HG02973 (cell line): Measurements from ENCODE around the gene SF3B6.
"Not testable (repeated sequence)": the region's sequence is repeated elsewhere in the genome, so short reads cannot be mapped to it uniquely, and the experiment has no call there.

Experiments
- ATAC-seq: cut with Tn5 transposase; IDR thresholded peaks from one replicate; pipeline ENCODE4 v1.9.1; 2021; ENCODE audit warnings: moderate library complexity; ENCODE audit not compliant: unreplicated experiment

SF3B6 gene

DNA sequence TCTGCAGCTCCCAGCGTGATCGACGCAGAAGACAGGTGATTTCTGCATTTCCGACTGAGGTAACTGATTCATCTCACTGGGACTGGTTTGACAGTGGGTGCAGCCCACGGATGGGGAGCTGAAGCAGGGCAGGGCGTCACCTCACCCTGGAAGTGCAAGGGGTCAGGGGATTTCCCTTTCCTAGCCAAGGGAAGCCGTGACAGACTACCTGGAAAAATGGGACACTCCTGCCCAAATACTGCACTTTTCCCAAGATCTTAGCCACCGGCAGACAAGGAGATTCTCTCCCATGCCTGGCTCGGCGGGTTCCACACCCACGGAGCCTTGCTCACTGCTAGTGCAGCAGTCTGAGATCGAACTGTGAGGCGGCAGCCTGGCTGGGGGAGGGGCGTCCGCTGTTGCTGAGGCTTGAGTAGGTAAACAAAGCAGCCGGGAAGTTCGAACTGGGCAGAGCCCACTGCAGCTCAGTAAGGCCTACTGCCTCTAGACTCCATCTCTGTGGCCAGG, 19.1 kb upstream of the SF3B6 start:
- not testable (repeated sequence) for ATAC-seq

DNA sequence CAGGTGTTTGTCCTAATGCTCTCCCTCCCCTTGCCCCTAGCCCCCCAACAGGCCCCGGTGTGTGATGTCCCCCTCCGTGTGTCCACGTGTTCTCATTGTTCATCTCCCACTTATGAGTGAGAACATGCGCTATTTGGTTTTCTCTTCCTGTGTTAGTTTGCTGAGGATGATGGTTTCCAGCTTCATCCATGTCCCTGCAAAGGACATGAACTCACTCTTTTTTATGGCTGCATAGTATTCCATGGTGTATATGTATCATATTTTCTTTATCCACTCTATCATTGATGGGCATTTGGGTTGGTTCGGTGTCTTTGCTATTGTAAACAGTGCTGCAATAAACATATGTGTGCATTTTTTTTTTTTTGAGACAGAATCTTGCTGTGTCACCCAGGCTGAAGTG, 17.1 kb upstream of the SF3B6 start:
- not testable (repeated sequence) for ATAC-seq

DNA sequence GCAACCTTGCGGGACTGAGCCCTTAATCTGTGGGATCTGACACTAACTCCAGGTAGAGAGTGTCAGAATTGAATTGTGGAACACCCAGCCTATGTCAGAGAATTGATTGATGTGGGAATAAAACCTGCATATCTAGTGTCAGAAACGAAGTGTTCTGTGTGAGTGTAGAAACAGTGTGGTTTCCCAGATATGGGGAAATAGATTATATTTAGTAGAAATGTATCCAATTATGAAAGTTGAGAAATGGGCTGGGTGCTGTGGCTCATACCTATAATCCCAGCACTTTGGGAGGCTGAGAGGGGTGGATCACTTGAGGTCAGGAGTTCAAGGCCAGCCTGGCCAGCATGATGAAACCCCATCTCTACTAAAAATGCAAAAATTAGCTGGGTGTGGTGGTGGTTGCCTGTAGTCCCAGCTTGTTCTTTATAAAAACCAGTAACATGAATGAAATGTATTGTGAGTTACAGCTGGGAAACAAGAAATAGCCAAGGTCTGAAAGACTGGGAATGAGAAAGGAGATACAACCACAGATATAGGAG, 12.8 kb upstream of the SF3B6 start:
- ATAC-seq = no peak

DNA sequence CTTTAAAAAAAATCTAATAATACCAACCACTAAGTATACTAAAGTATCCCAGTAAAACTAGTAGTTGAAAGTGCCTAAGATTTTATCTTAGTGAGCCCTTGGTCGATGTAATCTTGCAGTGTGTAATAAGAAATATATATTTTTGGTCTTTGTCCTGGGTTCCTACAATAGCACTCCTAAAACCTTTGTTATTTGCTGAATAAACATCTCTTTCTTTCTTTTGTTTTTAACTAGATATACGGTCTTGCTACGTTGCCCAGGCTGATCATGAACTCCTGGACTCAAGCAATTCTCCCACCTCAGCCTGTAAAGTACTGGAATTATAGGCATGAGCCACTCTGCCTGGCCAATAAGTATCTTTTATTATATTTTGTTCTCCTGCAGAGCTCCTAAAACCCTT, 10.9 kb upstream of the SF3B6 start:
- ATAC-seq = no peak

DNA sequence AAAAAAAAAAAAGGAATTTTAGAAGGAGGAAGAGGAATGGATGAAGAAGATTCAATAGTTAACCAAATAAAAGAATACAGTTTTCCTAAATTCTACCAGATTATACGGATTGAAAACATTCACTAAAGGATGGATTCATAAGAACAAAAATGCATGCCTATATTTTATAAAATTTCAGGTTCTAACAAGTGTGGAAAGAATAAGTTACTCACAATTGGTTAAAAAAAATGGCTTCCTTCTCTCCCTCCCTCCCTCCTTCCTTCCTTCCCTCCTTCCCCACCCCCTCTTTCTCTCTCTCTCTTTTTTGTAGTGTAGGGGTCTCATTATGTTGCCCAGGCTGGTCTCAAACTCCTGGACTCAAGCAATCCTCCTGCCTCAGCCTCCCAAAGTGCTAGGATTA, 10.1 kb upstream of the SF3B6 start:
- no peak for ATAC-seq

DNA sequence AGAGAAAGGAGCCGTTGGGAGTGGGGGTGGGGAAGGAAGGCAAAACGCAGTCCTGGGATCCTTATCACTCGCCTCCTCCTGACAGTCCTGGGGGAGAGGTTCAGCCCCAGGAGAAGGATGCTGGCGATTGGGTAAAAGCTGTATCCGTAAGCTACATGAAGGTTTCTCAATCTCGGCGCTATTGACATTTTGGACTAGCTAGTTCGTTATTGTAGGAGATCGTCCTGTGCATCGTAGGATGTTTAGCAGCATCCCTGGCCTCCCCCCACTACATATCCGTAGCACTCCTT, 9.0 kb upstream of the SF3B6 start:
- ATAC-seq = no peak

DNA sequence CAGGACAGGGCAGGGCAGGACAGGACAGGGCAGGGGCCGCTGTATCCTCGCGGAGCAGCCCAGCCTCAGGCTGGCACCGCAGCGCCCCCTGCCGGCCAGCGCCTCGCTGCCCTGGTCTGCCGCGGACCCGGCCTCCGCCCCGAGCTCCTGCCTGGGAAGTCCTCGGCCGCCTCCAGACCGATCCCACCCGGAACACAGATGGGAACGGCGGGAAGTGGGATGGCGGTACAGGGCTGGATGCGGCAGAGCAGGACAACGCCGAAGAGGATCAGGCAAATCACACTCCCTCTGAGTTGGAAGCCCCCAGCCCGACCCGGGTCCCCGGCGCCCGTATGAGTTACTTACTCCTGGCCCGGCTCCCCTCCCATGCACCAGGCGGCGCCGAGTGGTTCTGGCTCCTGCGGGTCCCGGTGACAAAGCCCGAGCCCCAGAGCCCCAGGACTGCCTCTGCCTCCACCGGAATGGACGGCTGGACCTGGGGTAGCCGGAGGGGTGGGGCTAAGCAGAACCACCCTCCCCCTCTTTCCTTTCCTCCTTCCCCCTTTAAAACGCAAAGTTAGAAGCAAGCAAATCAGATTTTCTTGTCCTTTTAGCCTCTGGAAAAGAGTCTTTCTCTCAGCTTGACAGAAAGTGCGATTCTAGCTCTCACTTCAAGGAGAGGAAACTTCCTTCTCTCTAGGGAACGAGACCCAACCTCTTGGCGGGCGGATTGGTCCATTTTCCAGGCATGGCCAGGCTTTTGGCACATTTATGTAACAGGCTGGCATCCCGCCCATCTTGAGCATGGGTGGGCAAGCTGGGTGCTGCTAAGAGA, 8.5 kb upstream of the SF3B6 start, which contains the start of gene TP53I3:
TSS of gene TP53I3 (minus strand) at position 449 of the 814 bp plus-strand sequence. CDS start 508 bp downstream, outside the sequence.
- peak; percentile 66 for ATAC-seq

DNA sequence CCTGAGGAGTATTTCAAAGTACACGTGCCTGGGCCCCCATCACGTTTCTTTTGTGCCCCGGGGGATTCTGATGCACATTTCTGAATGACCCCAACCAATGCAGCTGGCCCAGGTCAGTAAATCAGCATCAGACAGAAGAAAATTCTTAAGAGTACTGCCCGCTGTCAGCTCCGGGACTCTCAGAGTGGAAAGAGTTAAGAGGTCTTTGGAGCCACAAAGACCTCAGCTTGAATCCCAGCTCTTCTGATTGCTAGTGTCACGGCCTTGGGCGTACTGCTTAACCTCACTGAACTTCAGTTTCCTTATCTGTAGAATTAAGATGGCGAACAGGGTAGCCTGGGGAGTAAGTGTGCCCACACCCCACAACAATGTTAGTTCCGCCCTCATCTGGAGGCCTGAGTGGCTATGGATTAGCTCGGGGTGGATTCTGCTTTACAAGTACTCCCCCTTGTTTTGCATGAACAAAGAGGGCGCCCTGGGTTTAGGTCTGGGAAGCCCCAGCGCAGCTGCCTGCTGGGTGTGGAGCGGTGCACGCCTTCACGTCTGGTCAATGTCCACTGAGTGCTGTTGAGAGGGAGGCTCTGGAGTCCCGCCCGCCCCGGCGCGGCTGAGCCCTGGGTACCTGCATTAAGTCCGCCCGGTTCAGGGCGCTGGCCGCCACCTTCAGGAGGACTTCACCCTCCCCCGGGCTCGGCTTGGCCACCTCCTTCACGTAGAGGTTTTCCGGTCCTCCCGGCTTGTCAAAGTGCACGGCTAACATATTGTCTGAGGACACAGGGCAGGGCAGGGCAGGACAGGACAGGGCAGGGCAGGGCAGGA, 7.7 kb upstream of the SF3B6 start:
- ATAC-seq = peak; percentile 69

DNA sequence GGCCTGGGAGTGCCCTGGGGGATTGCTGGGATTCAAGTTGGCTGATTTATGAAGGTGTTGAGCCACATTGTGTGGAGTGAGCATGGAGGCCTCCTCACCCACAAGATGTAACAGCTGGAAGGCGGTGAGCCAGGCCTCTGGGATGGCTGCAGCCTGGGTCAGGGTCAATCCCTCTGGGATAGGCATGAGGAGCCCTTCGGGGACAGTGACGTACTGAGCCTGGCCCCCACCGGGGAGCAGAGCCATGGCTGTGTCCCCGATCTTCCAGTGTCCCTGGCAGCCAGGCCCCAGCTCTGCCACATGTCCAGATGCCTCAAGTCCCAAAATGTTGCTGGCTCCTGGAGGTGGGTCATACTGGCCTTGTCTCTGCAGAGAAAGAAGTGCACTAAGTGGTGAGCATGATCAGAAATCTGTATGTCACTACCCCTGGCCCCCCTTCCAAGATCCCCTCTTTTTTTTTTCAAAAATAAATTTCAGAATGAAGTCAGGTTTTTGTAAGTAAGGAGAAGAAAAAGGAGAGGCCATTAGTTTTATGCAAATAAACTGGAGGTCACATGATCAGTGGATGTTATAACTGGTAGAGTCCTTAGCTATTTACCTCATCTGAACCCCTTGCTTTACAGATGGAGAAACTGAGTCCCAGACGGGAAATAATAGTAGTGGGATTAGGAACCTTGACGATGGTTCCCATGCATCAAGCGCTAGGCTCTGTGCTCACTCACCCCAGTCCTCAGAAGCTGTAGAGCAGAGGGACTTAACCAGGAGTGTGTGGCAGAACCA, 6.9 kb upstream of the SF3B6 start:
- ATAC-seq = no peak

DNA sequence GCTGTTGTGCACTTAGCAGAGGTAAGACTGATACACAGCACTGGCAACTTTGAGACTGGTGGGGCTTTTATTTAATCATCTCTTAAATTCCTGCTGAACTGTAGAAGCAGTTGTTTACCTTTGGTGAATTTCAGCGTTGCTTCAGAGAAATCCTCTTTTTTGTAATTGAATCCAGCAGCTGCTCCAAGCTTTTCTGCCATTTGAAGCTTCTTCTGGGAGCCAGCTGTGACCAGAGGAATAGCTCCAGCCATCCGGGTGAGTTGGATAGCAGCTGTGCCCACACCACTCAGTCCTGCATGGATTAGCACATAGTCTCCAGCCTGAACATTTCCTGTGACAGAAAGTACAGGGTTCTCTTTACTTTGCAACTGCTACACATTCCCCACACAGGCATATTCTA, 4.6 kb upstream of the SF3B6 start:
- ATAC-seq = no peak

DNA sequence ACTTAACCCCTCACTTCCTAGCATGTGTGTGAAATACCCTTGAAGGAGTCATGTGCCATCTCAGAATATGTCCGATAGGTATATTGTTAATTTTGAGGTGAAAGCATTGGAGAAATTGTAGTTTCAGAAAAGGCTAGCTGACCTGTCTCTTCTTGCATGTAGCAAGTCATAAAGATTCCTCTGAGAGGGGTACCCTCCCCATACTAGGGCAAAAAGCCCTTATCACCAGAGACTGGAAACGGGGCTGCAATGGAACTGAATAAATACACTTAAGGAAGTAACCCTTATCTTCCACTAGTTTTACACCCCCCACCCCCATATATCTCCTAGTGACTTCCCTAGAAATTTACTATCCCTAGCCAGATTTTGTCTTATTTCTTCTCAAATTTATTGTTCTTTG, 1.8 kb upstream of the SF3B6 start:
- no peak for ATAC-seq

DNA sequence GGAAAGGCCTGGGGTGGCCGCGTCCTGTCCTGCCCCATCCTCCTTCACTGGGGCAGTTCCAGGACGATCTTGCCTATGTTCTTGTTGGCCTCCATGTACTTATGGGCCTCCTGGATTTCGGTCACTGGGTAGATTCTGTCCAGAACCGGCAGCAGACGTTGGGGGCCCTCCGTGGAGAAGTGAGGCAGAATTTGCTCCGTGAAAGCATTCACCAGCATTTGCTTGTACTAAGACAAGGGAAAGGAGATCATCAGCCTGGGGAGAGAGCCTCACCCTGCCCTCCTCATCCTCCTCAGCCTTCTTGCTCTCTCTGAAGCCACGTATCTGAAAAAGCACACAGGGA, 1.4 kb upstream of the SF3B6 start:
- no peak for ATAC-seq

DNA sequence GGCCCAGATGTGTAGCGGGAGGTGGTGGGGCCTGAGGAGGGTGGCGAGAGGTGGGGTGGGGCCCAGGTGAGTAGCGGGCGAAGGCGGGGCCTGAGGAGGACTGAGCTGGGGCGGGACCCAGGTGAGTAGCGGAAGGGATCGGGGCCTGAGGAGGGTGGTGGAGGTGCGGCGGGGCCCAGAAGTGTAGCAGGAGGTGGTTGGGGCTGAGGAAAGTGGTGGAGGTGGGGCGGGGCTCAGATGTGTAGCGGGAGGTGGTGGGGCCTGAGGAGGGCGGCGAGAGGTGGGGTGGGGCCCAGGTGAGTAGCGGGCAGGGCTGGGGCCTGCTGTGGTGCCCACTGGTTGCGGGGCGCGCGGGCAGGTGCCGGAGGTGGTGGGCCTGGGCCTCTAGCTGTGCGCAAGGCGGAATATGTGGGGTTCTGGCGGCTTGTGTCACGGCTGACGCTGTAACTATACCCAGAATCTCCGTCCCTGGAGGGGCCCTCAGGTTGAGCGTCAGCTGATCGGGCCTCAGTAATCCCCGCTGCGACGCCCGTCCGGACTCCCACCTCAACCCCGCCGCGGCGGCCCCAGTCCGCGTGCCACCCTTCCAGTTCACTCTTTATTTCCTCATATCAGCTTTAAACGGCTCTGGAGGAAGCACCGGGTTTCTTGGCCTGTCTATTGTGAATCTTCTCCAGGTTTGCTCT, 866 bp upstream of the SF3B6 start:
- peak; percentile 23 for ATAC-seq

DNA sequence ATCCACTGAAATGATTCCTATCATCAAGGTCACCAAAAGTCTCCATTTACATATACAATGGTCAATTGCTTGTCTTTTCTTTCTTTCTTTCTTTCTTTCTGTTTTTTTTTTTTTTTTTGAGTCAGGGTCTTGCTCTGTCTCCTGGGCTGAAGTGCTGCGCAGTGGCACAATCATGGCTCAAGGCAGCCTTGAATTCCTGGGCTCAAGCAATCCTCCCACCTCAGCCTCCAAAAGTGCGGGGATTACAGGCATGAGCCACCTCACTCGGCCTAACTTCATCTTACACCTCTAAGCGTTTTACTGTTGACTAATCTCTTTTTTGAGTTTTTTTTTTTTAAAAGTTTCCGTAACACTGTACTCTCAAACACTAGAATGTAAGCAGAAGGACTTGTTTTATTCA, 867 bp downstream of the SF3B6 start:
- ATAC-seq = no peak

DNA sequence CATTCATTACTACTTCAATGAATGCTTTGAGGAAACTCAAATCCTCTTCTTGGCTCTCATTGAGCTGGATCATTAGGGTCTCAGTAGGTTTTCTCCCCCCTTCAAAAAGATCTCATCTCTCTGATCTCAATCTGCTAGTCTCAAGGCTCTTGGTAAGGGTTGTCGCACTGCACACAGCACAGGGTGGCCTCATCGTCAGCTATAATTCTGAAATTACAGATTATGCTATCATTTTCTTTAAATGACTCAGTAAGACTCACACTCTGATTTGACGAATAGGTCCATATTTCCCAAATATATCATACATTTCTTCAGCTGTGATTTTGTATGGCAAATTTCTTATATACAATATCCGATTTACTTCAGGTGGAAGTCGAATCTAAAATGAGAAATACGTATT, 2.3 kb downstream of the SF3B6 start:
- ATAC-seq = no peak

DNA sequence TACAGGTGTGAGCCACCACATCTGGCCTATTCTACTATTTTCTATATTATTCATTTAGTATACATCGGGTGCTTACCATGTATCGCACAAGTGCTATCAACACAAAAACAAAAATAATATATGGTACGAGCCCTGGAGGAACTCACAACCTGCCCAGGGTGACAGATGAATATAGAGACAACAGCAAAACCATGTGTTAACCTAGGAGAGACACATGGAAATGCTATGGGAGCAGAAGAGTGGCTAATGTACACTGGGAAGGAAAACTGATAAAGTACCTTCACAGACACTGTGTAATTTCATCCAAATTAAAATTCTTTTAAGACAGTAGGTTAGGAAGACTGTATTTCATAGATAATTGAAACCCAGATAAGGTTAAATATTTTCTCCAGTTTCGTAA, 3.9 kb downstream of the SF3B6 start:
- ATAC-seq = no peak

DNA sequence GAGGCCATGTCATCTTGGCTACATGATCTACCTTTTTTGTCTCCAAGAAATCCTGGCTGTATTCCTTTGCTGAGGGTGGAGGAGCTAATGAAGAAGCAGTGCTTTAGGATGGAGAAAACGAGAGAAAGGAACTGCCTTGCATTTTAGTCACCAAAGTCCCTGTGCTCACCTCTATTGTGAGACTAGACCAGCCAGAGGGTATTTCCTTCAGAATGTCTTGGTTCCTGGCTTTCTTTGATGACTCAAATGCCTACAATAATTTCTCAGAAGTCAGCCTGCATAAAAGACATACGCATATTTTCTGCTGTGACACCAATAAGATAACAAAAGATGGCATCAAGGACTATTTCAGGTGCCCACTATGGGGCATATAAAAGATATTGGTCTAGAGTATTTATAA, 10.8 kb downstream of the SF3B6 start:
- no peak for ATAC-seq

DNA sequence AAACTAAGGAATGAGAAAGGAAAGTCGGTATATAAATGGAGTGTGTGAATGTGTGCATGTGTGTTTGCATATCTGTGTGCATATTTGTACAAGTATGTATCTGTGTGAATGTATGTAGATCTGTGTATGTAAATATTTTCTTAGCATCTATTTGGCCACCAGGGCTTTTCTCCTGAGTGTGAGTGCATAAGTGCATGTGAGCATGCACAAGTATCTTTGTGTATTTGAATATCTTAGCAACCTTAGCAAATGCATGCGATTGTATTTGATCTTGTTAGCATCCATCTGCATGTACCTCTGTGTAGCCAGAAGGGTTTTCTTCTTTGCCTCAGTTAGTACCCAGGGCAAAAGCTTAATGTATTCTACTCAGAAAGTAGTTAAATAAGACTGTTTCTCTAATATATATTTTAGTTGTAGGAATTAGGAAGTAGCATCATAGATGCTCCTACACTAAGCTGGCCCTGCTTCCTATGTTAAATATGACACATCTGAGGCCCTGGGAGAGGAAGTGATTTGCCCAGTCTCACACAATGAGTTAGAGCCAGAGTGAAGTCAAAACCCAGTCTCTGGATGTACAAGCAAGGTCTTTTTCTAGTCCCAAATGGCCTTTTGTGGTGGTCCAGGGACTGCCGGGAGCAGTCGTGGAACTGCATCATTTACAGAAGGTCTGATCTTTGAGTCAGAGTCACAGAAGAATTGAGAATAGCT, 17.4 kb downstream of the SF3B6 start:
- no peak for ATAC-seq

DNA sequence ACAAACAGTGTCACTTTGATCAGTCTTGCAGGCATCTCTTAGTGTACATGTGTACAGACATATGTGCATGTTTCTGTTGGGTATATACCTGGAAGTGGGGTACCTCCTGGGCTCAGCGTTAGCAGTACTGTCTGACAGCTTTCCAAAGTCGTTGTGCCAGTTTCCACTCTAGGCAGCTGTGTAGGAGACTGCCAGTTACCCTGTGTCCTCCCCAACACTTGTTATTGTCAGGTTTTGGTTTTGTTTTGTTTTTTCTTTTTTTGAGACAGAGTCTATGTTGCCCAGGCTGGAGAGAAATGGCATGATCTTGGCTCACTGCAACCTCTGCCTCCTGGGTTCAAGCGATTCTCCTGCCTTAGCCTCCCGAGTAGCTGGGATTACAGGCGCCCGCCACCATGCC, 20.4 kb downstream of the SF3B6 start:
- ATAC-seq = no peak

DNA sequence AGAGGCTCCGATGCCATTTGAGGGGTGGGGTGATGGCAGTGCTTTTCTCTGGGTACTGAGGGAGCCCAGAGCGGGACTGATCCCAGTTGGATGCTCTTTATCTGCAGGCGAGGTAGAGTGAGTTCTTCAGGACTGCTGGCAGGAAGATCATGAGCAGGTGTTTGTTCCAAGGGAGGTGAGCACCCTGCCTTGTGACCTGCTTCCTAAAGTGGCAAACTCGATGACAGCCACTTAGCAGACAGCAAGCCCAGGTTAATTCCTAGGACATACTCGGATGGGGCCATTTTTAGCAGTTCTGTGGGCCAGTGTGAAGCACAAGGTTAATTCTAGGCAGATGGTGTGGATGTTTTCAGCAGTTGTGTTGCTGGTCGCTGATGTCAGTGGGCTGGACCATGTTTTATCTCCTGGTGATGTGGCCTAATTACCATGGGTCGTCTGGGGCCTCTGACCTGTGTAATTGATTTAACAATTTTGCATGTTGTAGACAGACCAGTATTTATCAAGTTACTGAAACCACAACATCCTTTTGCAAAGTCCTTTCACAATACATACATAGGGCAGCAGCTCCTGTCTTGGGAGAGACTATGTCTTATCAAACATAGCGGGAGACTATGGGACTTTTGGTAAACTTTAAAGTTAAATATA, 21.6 kb downstream of the SF3B6 start:
- no peak for ATAC-seq
